SU-DHL-6 (cell line): ENCODE data around the gene SSNA1.

ENCODE experiments used
- H2AFZ ChIP-seq: fragments of 200-600 bp; sonication (generic); 2 replicates; pipeline ENCODE4 v1.6.1; 2014; ENCODE audit warnings: low read depth, mild to moderate bottlenecking, moderate library complexity, mixed read lengths, antibody characterized with exemption, low read length; ENCODE audit not compliant: severe bottlenecking
- H3F3A ChIP-seq: fragments of 200-600 bp; shearing (Covaris generic); 2 replicates; pipeline ENCODE4 v1.6.0; 2016; ENCODE audit warnings: antibody characterized with exemption, mild to moderate bottlenecking; ENCODE audit not compliant: insufficient read depth
- H3K27ac ChIP-seq: fragments of 200-600 bp; sonication (generic); 2 replicates; pipeline ENCODE4 v1.5.1; 2016; ENCODE audit warnings: low read depth, mild to moderate bottlenecking, low read length, moderate library complexity, mixed read lengths
- H3K27me3 ChIP-seq: fragments of 200-600 bp; sonication (generic), shearing (Covaris generic); 2 replicates; pipeline ENCODE4 v1.6.0; 2014; ENCODE audit warnings: mild to moderate bottlenecking, low read length
- H3K36me3 ChIP-seq: fragments of 200-600 bp; sonication (generic); 2 replicates; pipeline ENCODE4 v1.6.1; 2014; ENCODE audit warnings: mild to moderate bottlenecking, low read length, mixed read lengths
- H3K4me2 ChIP-seq: fragments of 300-600, 200-600 bp; shearing (Covaris generic), sonication (generic); 2 replicates; pipeline ENCODE4 v1.6.0; 2014; ENCODE audit warnings: low read length, low read depth, mild to moderate bottlenecking; ENCODE audit not compliant: poor library complexity, severe bottlenecking
- H3K4me3 ChIP-seq: fragments of 200-600 bp; sonication (generic); 2 replicates; pipeline ENCODE4 v1.5.1; 2014; ENCODE audit warnings: antibody characterized with exemption, low read length, mild to moderate bottlenecking, mixed read lengths; ENCODE audit not compliant: insufficient read depth, poor library complexity, severe bottlenecking
- H3K79me2 ChIP-seq: fragments of 200-600 bp; sonication (generic); 2 replicates; pipeline ENCODE4 v1.6.1; 2014; ENCODE audit warnings: mild to moderate bottlenecking, low read length, moderate library complexity; ENCODE audit not compliant: insufficient read depth
- H3K9ac ChIP-seq: fragments of 200-600 bp; sonication (generic); 2 replicates; pipeline ENCODE4 v1.7.0; 2014; ENCODE audit warnings: mild to moderate bottlenecking, low read length
- H3K9me2 ChIP-seq: fragments of 200-600 bp; sonication (generic); replicated peaks from 2 replicates; pipeline ENCODE4 v1.6.1; 2014; ENCODE audit warnings: low read length; ENCODE audit not compliant: insufficient read depth
- H3K9me3 ChIP-seq: fragments of 200-600 bp; sonication (generic); 2 replicates; pipeline ENCODE4 v1.6.1; 2014; ENCODE audit warnings: low read length, mixed read lengths; ENCODE audit not compliant: insufficient read depth
- H4K20me1 ChIP-seq: fragments of 200-600 bp; sonication (generic); 2 replicates; pipeline ENCODE4 v1.6.1; 2014; ENCODE audit warnings: low read depth, mild to moderate bottlenecking, antibody characterized with exemption, low read length, moderate library complexity, mixed read lengths
- CTCF ChIP-seq: fragments of 200-600 bp; sonication (generic); IDR thresholded peaks from one replicate; pipeline ENCODE4 v1.5.1; 2017; ENCODE audit warnings: antibody characterized with exemption, mild to moderate bottlenecking, low read length, moderate library complexity; ENCODE audit not compliant: insufficient read depth, poor library complexity, severe bottlenecking
- EZH2phosphoT487 ChIP-seq: fragments of 200-600 bp; sonication (generic), shearing (Covaris generic); conservative IDR thresholded peaks from 2 replicates; pipeline ENCODE4 v1.6.1; 2018; ENCODE audit warnings: mild to moderate bottlenecking, antibody characterized with exemption, low read length, moderate library complexity, mixed read lengths

Gene SSNA1

GRCh38 chr9:137168904-137169856, 19.3 kb upstream of the SSNA1 start:
- Histone ChIP-seq H4K20me1 (no peaks in the 10 kb centered on the region), H3K36me3 (no peaks in the 10 kb centered on the region), H3K9me2 (no peaks in the 10 kb centered on the region), H3K27ac (no peak overlapping the region), H3K4me3 (peak overlapping the region; percentile 16), H3K9me3 (no peaks in the 10 kb centered on the region), H3K79me2 (no peaks in the 10 kb centered on the region), H3K9ac (peak overlapping the region; percentile 15; the same call in 1 of the 2 replicates), H3K4me2 (peak overlapping the region; percentile 56), H2AFZ (no peak overlapping the region), H3K27me3 (no peaks in the 10 kb centered on the region), H3F3A (no peaks in the 10 kb centered on the region)
- TF ChIP-seq EZH2phosphoT487 (no peak; the same call in 1 of the 2 replicates), CTCF (no peak)

GRCh38 chr9:137169896-137170358, 18.5 kb upstream of the SSNA1 start, which contains the start of gene LRRC26:
Gene LRRC26 (minus strand): TSS chr9:137170051. CDS start chr9:137169943, 108 bp downstream.
- Histone ChIP-seq H3K27me3 (no peaks in the 10 kb centered on the region), H3K4me3 (peak within 1 kb of the TSS; percentile 16), H3K4me2 (peak within 1 kb of the TSS; percentile 56), H3K9me3 (no peaks in the 10 kb centered on the region), H3K9ac (peak within 1 kb of the TSS; percentile 15; the same call in 1 of the 2 replicates), H4K20me1 (no peaks in the 10 kb centered on the region), H3F3A (no peaks in the 10 kb centered on the region), H3K9me2 (no peaks in the 10 kb centered on the region), H3K36me3 (no peaks in the 10 kb centered on the region), H3K79me2 (no peaks in the 10 kb centered on the region), H2AFZ (no peak within 1 kb of the TSS), H3K27ac (no peak within 1 kb of the TSS)
- TF ChIP-seq CTCF (no peak), EZH2phosphoT487 (no peak)

GRCh38 chr9:137170486-137171148, 17.9 kb upstream of the SSNA1 start:
- H4K20me1 ChIP-seq, result no peaks in the 10 kb centered on the region
- no peak overlapping the region for H3K9ac ChIP-seq
- TF ChIP-seq CTCF (no peak), EZH2phosphoT487 (no peak)
- no peaks in the 10 kb centered on the region for H3K36me3 ChIP-seq
- H3K9me2 ChIP-seq, result no peaks in the 10 kb centered on the region
- no peak overlapping the region for H2AFZ ChIP-seq
- no peak overlapping the region for H3K4me3 ChIP-seq
- no peaks in the 10 kb centered on the region for H3K27me3 ChIP-seq
- H3K79me2 ChIP-seq, result no peaks in the 10 kb centered on the region
- no peak overlapping the region for H3K27ac ChIP-seq
- H3K4me2 ChIP-seq, result no peak overlapping the region
- no peaks in the 10 kb centered on the region for H3F3A ChIP-seq
- no peaks in the 10 kb centered on the region for H3K9me3 ChIP-seq
